H9 (cell line): ENCODE results near the gene SURF4. TPM values are rescaled to one million over a fixed set of nuclear protein-coding genes. Genes with fewer than 3 reads are reported as not detected.
A peak's percentile ranks its signal among the peaks of the same experiment; 100 is the strongest.

Experiments used
- DNase-seq: peaks from one replicate; pipeline ENCODE4 v3.0.0-alpha.2; 2017
- H2AFZ ChIP-seq: one replicate; pipeline ENCODE4 v1.6.1; 2013; ENCODE audit warnings: mild to moderate bottlenecking, low read length, control low read depth, moderate library complexity
- H2AK5ac ChIP-seq: 2 replicates; pipeline ENCODE4 v1.6.1; 2013; ENCODE audit warnings: low read length, control low read depth, mixed read lengths; ENCODE audit not compliant: insufficient read length
- H2BK120ac ChIP-seq: one replicate; pipeline ENCODE4 v1.6.1; 2013; ENCODE audit warnings: low read depth, mild to moderate bottlenecking, low read length, control low read depth, inconsistent platforms; ENCODE audit not compliant: poor library complexity, severe bottlenecking
- H2BK12ac ChIP-seq: 2 replicates; pipeline ENCODE4 v1.6.1; 2013; ENCODE audit warnings: low read length, control low read depth, mixed read lengths, low read depth; ENCODE audit not compliant: insufficient read length
- H2BK15ac ChIP-seq: 2 replicates; pipeline ENCODE4 v1.6.1; 2013; ENCODE audit warnings: low read depth, low read length, control low read depth
- H2BK20ac ChIP-seq: one replicate; pipeline ENCODE4 v1.6.1; 2013; ENCODE audit warnings: low read depth, mild to moderate bottlenecking, low read length, control low read depth, inconsistent platforms; ENCODE audit not compliant: poor library complexity, severe bottlenecking
- H2BK5ac ChIP-seq: 2 replicates; pipeline ENCODE4 v1.6.1; 2013; ENCODE audit warnings: low read length, control low read depth, mixed read lengths; ENCODE audit not compliant: insufficient read length
- H3K14ac ChIP-seq: 2 replicates; pipeline ENCODE4 v1.6.1; 2013; ENCODE audit warnings: low read length, control low read depth; ENCODE audit not compliant: insufficient read depth
- H3K18ac ChIP-seq: 2 replicates; pipeline ENCODE4 v1.6.1; 2013; ENCODE audit warnings: low read depth, mild to moderate bottlenecking, mixed read lengths, low read length, control low read depth; ENCODE audit not compliant: insufficient read length
- H3K23ac ChIP-seq: 2 replicates; pipeline ENCODE4 v1.6.1; 2013; ENCODE audit warnings: low read length, control low read depth, mixed read lengths, low read depth; ENCODE audit not compliant: insufficient read length
- H3K23me2 ChIP-seq: 2 replicates; pipeline ENCODE4 v1.6.1; 2013; ENCODE audit warnings: low read depth, mild to moderate bottlenecking, mixed read lengths, low read length, control low read depth; ENCODE audit not compliant: insufficient read length, poor library complexity, severe bottlenecking
- H3K27ac ChIP-seq: 2 replicates; pipeline ENCODE4 v1.5.1; 2013; ENCODE audit warnings: low read length, control low read depth, mixed read lengths, low read depth; ENCODE audit not compliant: insufficient read length
- H3K27me3 ChIP-seq: 2 replicates; pipeline ENCODE4 v1.6.1; 2013; ENCODE audit warnings: low read length, control low read depth, inconsistent platforms; ENCODE audit not compliant: insufficient read depth
- H3K4ac ChIP-seq: 2 replicates; pipeline ENCODE4 v1.6.1; 2013; ENCODE audit warnings: low read depth, mild to moderate bottlenecking, control low read depth, inconsistent platforms, low read length, moderate library complexity
- H3K4me1 ChIP-seq: 2 replicates; pipeline ENCODE4 v1.6.1; 2013; ENCODE audit warnings: low read length, control low read depth, inconsistent platforms; ENCODE audit not compliant: insufficient read depth
- H3K4me2 ChIP-seq: 2 replicates; pipeline ENCODE4 v1.6.1; 2013; ENCODE audit warnings: low read length, control low read depth, mixed read lengths; ENCODE audit not compliant: insufficient read length, insufficient read depth
- H3K56ac ChIP-seq: 2 replicates; pipeline ENCODE4 v1.6.1; 2013; ENCODE audit warnings: low read depth, mild to moderate bottlenecking, mixed read lengths, low read length, control low read depth; ENCODE audit not compliant: insufficient read length
- H3K79me1 ChIP-seq: 2 replicates; pipeline ENCODE4 v1.6.1; 2013; ENCODE audit warnings: low read depth, mild to moderate bottlenecking, moderate library complexity, low read length, control low read depth, inconsistent platforms; ENCODE audit not compliant: insufficient read depth, poor library complexity, severe bottlenecking
- H3K79me2 ChIP-seq: 2 replicates; pipeline ENCODE4 v1.6.1; 2013; ENCODE audit warnings: low read length, control low read depth, inconsistent platforms; ENCODE audit not compliant: insufficient read depth
- H3K9ac ChIP-seq: 2 replicates; pipeline ENCODE4 v1.6.1; 2013; ENCODE audit warnings: low read length, control low read depth, mixed read lengths; ENCODE audit not compliant: insufficient read length; ENCODE audit errors: extremely low read depth
- H3K9me3 ChIP-seq: one replicate; pipeline ENCODE4 v1.6.1; 2013; ENCODE audit warnings: low read depth, low read length, inconsistent platforms; ENCODE audit not compliant: control insufficient read depth
- H3T11ph ChIP-seq: one replicate; pipeline ENCODE4 v1.6.1; 2013; ENCODE audit warnings: mild to moderate bottlenecking, low read length, control low read depth, inconsistent platforms
- H4K20me1 ChIP-seq: one replicate; pipeline ENCODE4 v1.6.1; 2013; ENCODE audit not compliant: control insufficient read depth, insufficient read length, insufficient read depth
- H4K5ac ChIP-seq: 2 replicates; pipeline ENCODE4 v1.6.1; 2013; ENCODE audit warnings: low read depth, mild to moderate bottlenecking, mixed read lengths, low read length, control low read depth; ENCODE audit not compliant: insufficient read length
- H4K8ac ChIP-seq: replicated peaks from 2 replicates; pipeline ENCODE4 v1.6.1; 2013; ENCODE audit warnings: low read length, control low read depth, mixed read lengths, low read depth; ENCODE audit not compliant: insufficient read length
- H4K91ac ChIP-seq: 2 replicates; pipeline ENCODE4 v1.6.1; 2013; ENCODE audit warnings: low read depth, mild to moderate bottlenecking, moderate library complexity, mixed read lengths, low read length, control low read depth; ENCODE audit not compliant: insufficient read length
- H3K27ac Mint-ChIP-seq, 3 experiments: 2 replicates in 2 of 3; 3 replicates in 1 of 3; pipeline ENCODE4 v1.8.0; 2020 to 2021; ENCODE audit warnings: mixed read lengths in 3 of 3, mild to moderate bottlenecking in 1 of 3, moderate library complexity in 1 of 3
- H3K27me3 Mint-ChIP-seq: 2 replicates; pipeline ENCODE4 v1.8.0; 2021; ENCODE audit warnings: low read depth, mild to moderate bottlenecking, moderate library complexity, mixed read lengths
- H3K36me3 Mint-ChIP-seq, 3 experiments: 2 replicates in 2 of 3; 3 replicates in 1 of 3; pipeline ENCODE4 v1.8.0; 2020 to 2021; ENCODE audit warnings: low read depth in 3 of 3, mixed read lengths in 3 of 3; ENCODE audit not compliant: insufficient read depth in 1 of 3
- H3K4me1 Mint-ChIP-seq, 2 experiments: 2 replicates each; pipeline ENCODE4 v1.8.0; 2020; ENCODE audit warnings: mixed read lengths in 2 of 2
- H3K4me3 Mint-ChIP-seq, 2 experiments: 2 replicates in 1 of 2; 3 replicates in 1 of 2; pipeline ENCODE4 v1.8.0; 2020 to 2021; ENCODE audit warnings: mild to moderate bottlenecking in 2 of 2, mixed read lengths in 2 of 2, moderate library complexity in 1 of 2
- H3K9me3 Mint-ChIP-seq, 2 experiments: 2 replicates in 1 of 2; 3 replicates in 1 of 2; pipeline ENCODE4 v1.8.0; 2020; ENCODE audit warnings: mild to moderate bottlenecking in 2 of 2, mixed read lengths in 2 of 2, moderate library complexity in 1 of 2
- WGBS: extraction: QIAGEN DNeasy Blood & Tissue Kit; methylation state at CpG from one replicate; pipeline ENCODE4 v1.1.7; 2013; ENCODE audit warnings: missing lambda C conversion rate, low lambda C conversion rate, mixed read lengths; ENCODE audit not compliant: insufficient read length; ENCODE audit errors: extremely low coverage; 5-methylcytosine and 5-hydroxymethylcytosine counted together
- total RNA-seq: library from RNA; stranded (reverse); gene quantifications from 2 replicates; pipeline ENCODE4 v1.2.1, GENCODE V29; 2021
- TF ChIP-seq, protein P1 (sequence below): fragments of 200-600 bp; sonication (generic); conservative IDR thresholded peaks from 3 replicates; pipeline ENCODE4 v1.8.0; 2021; ENCODE audit warnings: antibody characterized with exemption, mild to moderate bottlenecking

Gene SURF4
- total RNA-seq, 1 experiment from 2014 or later, result 146 TPM

DNA sequence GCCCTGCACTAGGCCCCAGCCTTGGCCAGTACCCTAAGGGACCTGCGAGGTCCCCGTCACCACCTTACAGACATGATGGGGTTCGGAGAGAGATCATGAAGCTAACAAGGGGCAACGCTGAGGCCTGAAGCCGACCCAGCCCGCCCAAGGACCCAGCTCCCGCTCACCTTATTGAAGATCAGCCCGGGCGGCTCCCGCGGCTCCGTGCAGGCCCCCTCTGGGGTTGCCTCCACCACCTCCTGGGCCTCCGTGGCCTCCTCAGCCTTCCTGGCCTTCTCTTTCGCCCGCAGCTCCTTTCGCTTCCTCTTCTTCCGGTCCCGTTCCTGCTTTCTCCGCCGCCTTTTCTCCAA is 43.5 kb downstream of the SURF4 start:
- no peaks in the 10 kb centered on the region for H3K9me3 ChIP-seq
- no peaks in the 10 kb centered on the region for H4K20me1 ChIP-seq
- H3K14ac ChIP-seq, result no peak overlapping the region
- no peak overlapping the region for H3K18ac ChIP-seq
- Mint-ChIP-seq H3K36me3 (peaks cover 34 to 59% (median 57%) of the 10 kb centered on the region in 3 experiments), H3K4me1 (peaks cover 18 to 22% of the 10 kb centered on the region in 2 experiments), H3K4me3 (no peak overlapping the region), H3K9me3 (peaks cover 10 to 16% of the 10 kb centered on the region in 2 experiments), H3K27me3 (peaks cover under 1% of the 10 kb centered on the region), H3K27ac (0 out of 7 replicates have a peak overlapping the region, but pooled peaks of 1 of the 3 experiments have one; percentile 39)
- TF ChIP-seq, protein P1, sequence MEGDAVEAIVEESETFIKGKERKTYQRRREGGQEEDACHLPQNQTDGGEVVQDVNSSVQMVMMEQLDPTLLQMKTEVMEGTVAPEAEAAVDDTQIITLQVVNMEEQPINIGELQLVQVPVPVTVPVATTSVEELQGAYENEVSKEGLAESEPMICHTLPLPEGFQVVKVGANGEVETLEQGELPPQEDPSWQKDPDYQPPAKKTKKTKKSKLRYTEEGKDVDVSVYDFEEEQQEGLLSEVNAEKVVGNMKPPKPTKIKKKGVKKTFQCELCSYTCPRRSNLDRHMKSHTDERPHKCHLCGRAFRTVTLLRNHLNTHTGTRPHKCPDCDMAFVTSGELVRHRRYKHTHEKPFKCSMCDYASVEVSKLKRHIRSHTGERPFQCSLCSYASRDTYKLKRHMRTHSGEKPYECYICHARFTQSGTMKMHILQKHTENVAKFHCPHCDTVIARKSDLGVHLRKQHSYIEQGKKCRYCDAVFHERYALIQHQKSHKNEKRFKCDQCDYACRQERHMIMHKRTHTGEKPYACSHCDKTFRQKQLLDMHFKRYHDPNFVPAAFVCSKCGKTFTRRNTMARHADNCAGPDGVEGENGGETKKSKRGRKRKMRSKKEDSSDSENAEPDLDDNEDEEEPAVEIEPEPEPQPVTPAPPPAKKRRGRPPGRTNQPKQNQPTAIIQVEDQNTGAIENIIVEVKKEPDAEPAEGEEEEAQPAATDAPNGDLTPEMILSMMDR, result no peak
- no peaks in the 10 kb centered on the region for H3K79me1 ChIP-seq
- H3K27me3 ChIP-seq, result no peaks in the 10 kb centered on the region
- no peak overlapping the region for H2BK15ac ChIP-seq
- no peak overlapping the region for H3K23ac ChIP-seq
- no peak overlapping the region for H2AFZ ChIP-seq
- WGBS, result no CpG with 5 or more reads among the region's 20 CpGs
- no peak overlapping the region for H4K8ac ChIP-seq
- no peak overlapping the region for H3K4me2 ChIP-seq
- H3K23me2 ChIP-seq, result peaks cover 3% of the 10 kb centered on the region
- DNase-seq, result peak; percentile 18
- no peak overlapping the region for H2BK5ac ChIP-seq
- H3K4ac ChIP-seq, result no peak overlapping the region
- H4K91ac ChIP-seq, result no peak overlapping the region
- H3K79me2 ChIP-seq, result peaks cover 3% of the 10 kb centered on the region; the same call in 1 of the 2 replicates
- no peak overlapping the region for H2BK20ac ChIP-seq
- no peak overlapping the region for H2BK120ac ChIP-seq
- no peak overlapping the region for H4K5ac ChIP-seq
- no peak overlapping the region for H2BK12ac ChIP-seq
- no peak overlapping the region for H2AK5ac ChIP-seq
- H3K27ac ChIP-seq, result no peak overlapping the region
- no peaks in the 10 kb centered on the region for H3K4me1 ChIP-seq
- no peak overlapping the region for H3T11ph ChIP-seq
- H3K56ac ChIP-seq, result no peak overlapping the region
- H3K9ac ChIP-seq, result no peak overlapping the region
